ENCODE results near the gene SHMT2.

- no peak for TF ChIP-seq SIN3A (IDR thresholded peaks at IDR 0.05; ENCODE audit: borderline replicate concordance, insufficient read depth, low read length)
- TF ChIP-seq, protein P1, sequence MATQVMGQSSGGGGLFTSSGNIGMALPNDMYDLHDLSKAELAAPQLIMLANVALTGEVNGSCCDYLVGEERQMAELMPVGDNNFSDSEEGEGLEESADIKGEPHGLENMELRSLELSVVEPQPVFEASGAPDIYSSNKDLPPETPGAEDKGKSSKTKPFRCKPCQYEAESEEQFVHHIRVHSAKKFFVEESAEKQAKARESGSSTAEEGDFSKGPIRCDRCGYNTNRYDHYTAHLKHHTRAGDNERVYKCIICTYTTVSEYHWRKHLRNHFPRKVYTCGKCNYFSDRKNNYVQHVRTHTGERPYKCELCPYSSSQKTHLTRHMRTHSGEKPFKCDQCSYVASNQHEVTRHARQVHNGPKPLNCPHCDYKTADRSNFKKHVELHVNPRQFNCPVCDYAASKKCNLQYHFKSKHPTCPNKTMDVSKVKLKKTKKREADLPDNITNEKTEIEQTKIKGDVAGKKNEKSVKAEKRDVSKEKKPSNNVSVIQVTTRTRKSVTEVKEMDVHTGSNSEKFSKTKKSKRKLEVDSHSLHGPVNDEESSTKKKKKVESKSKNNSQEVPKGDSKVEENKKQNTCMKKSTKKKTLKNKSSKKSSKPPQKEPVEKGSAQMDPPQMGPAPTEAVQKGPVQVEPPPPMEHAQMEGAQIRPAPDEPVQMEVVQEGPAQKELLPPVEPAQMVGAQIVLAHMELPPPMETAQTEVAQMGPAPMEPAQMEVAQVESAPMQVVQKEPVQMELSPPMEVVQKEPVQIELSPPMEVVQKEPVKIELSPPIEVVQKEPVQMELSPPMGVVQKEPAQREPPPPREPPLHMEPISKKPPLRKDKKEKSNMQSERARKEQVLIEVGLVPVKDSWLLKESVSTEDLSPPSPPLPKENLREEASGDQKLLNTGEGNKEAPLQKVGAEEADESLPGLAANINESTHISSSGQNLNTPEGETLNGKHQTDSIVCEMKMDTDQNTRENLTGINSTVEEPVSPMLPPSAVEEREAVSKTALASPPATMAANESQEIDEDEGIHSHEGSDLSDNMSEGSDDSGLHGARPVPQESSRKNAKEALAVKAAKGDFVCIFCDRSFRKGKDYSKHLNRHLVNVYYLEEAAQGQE (IDR thresholded peaks at IDR 0.05; ENCODE audit: insufficient read depth in 1 of 2, low read depth in 2 of 2, low read length in 2 of 2): no peak
Observed at GRCh38 chr12:57196439-57196838, 33.1 kb upstream of the SHMT2 start.

Measured in PFSK-1 (cell line).